ENCODE results near the gene CPNE4. TPM values are rescaled to one million over a fixed set of nuclear protein-coding genes. Genes with fewer than 3 reads are reported as not detected.
A peak's percentile ranks its signal among the peaks of the same experiment; 100 is the strongest.

CPNE4 gene
- total RNA-seq, 1 donor, result not detected

GRCh38 chr3:131917006-131917405 lies 117.8 kb downstream of the CPNE4 start:
- DNase-seq (ENCODE audit: low read depth), result no peak
- TF ChIP-seq, protein P1, sequence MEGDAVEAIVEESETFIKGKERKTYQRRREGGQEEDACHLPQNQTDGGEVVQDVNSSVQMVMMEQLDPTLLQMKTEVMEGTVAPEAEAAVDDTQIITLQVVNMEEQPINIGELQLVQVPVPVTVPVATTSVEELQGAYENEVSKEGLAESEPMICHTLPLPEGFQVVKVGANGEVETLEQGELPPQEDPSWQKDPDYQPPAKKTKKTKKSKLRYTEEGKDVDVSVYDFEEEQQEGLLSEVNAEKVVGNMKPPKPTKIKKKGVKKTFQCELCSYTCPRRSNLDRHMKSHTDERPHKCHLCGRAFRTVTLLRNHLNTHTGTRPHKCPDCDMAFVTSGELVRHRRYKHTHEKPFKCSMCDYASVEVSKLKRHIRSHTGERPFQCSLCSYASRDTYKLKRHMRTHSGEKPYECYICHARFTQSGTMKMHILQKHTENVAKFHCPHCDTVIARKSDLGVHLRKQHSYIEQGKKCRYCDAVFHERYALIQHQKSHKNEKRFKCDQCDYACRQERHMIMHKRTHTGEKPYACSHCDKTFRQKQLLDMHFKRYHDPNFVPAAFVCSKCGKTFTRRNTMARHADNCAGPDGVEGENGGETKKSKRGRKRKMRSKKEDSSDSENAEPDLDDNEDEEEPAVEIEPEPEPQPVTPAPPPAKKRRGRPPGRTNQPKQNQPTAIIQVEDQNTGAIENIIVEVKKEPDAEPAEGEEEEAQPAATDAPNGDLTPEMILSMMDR (IDR thresholded peaks at IDR 0.05; ENCODE audit: insufficient read depth, low read length), result no peak
- H3K4me3 ChIP-seq (ENCODE audit: low read depth, low read length), result no peak overlapping the region

- no peak for DNase-seq (ENCODE audit: low read depth)
- no peak overlapping the region for H3K4me3 ChIP-seq (ENCODE audit: low read depth, low read length)
- TF ChIP-seq, protein P1 (IDR thresholded peaks at IDR 0.05; ENCODE audit: insufficient read depth, low read length), result no peak
Observed at GRCh38 chr3:131914090-131914691, 120.6 kb downstream of the CPNE4 start.

GRCh38 chr3:131912255-131912654 lies 122.6 kb downstream of the CPNE4 start:
- DNase-seq (ENCODE audit: low read depth), result no peak
- TF ChIP-seq, protein P1 (IDR thresholded peaks at IDR 0.05; ENCODE audit: insufficient read depth, low read length), result no peak
- no peak overlapping the region for H3K4me3 ChIP-seq (ENCODE audit: low read depth, low read length)

GRCh38 chr3:131907796-131908195 lies 127.0 kb downstream of the CPNE4 start:
- no peak overlapping the region for H3K4me3 ChIP-seq (ENCODE audit: low read depth, low read length)
- TF ChIP-seq, protein P1 (IDR thresholded peaks at IDR 0.05; ENCODE audit: insufficient read depth, low read length), result no peak
- peak; percentile 44 for DNase-seq (ENCODE audit: low read depth)

DNA sequence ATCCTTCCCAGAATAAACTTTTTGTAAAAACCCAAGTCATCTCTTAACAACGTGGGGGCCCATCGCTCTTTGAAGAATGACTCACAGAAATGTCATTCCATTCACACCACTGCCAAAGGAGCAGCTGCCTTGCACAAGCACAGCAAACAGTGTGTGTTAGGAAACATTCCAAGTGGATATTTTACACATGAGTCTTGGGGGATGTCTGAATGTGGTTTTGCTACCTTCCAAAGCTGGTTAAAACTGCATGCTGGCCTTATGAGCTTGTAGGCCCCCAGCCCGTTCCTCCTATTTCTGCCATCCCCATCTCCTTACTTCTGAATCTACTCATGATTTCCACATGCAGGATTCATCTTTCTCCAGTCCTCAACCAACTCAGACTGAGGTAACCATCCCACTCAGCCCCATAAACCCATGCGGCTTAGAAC lies 130.8 kb downstream of the CPNE4 start:
- DNase-seq (ENCODE audit: low read depth), result peak; percentile 99
- H3K4me3 ChIP-seq (ENCODE audit: low read depth, low read length), result no peak overlapping the region
- TF ChIP-seq, protein P1 (IDR thresholded peaks at IDR 0.05; ENCODE audit: insufficient read depth, low read length), result no peak

DNA sequence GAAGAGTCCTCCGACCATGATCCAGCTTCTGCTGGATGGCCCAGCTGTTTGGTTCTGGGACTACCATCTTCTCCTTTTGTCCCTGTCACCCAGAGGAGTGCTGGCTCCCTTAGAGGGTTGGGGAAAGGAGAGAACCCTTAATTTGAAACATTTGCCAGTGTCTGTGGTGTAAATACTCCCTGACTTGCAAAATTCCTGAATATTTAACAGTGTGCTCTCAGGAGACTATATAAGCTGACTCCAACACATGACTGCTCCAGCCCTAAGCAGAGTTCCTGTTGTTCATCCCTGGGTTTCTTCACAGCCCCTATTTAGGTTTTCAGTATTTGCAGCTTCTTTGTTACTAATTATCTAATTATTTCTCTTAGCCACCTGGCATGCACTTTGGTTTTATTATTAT lies 133.1 kb downstream of the CPNE4 start:
- peak; percentile 7 for DNase-seq (ENCODE audit: low read depth)
- TF ChIP-seq, protein P1 (IDR thresholded peaks at IDR 0.05; ENCODE audit: insufficient read depth, low read length), result no peak
- H3K4me3 ChIP-seq (ENCODE audit: low read depth, low read length), result no peak overlapping the region

- no peak for DNase-seq (ENCODE audit: low read depth)
- H3K4me3 ChIP-seq (ENCODE audit: low read depth, low read length), result no peak overlapping the region
- TF ChIP-seq, protein P1 (IDR thresholded peaks at IDR 0.05; ENCODE audit: insufficient read depth, low read length), result no peak
Observed at GRCh38 chr3:131900891-131901290, 133.9 kb downstream of the CPNE4 start.
